OCI-LY1 (cell line): ENCODE measurements around the gene PNPLA3.

ENCODE experiments used
- CTCF ChIP-seq: fragments of 200-600 bp; sonication (generic), shearing (Covaris generic); IDR thresholded peaks from 2 replicates; pipeline ENCODE4 v1.5.1; 2017; ENCODE audit warnings: mild to moderate bottlenecking, antibody characterized with exemption, low read length, moderate library complexity, mixed read lengths
- EZH2 ChIP-seq: fragments of 200-600 bp; sonication (generic), shearing (Covaris generic); IDR thresholded peaks from 2 replicates; pipeline ENCODE4 v1.8.0; 2017; ENCODE audit warnings: borderline replicate concordance, mixed run types, mild to moderate bottlenecking, antibody characterized with exemption, low read length, moderate library complexity, mixed read lengths

GRCh38 chr22:43923631-43924464, at the start of gene PNPLA3:
- TF ChIP-seq CTCF = no peak
- no peak for TF ChIP-seq EZH2
